GM12891 (cell line): ENCODE data around the gene SPATS2.

Experiments used
- POLR2A ChIP-seq: IDR thresholded peaks from 2 replicates; pipeline ENCODE4 v1.6.1; 2011; ENCODE audit warnings: low read depth, low read length, control low read depth
- POLR2AphosphoS5 ChIP-seq: IDR thresholded peaks from 2 replicates; pipeline ENCODE4 v1.6.1; 2011; ENCODE audit warnings: low read depth, low read length, control low read depth

- TF ChIP-seq POLR2AphosphoS5 (no peak), POLR2A (no peak)
These were observed 181.8 kb downstream of the SPATS2 start for GRCh38 chr12:49548822-49549648.
